ENCODE results near the gene ZNF823.
"Not testable (repeated sequence)": the region's sequence is repeated elsewhere in the genome, so short reads cannot be mapped to it uniquely, and the experiment has no call there.

ZNF823 gene

DNA sequence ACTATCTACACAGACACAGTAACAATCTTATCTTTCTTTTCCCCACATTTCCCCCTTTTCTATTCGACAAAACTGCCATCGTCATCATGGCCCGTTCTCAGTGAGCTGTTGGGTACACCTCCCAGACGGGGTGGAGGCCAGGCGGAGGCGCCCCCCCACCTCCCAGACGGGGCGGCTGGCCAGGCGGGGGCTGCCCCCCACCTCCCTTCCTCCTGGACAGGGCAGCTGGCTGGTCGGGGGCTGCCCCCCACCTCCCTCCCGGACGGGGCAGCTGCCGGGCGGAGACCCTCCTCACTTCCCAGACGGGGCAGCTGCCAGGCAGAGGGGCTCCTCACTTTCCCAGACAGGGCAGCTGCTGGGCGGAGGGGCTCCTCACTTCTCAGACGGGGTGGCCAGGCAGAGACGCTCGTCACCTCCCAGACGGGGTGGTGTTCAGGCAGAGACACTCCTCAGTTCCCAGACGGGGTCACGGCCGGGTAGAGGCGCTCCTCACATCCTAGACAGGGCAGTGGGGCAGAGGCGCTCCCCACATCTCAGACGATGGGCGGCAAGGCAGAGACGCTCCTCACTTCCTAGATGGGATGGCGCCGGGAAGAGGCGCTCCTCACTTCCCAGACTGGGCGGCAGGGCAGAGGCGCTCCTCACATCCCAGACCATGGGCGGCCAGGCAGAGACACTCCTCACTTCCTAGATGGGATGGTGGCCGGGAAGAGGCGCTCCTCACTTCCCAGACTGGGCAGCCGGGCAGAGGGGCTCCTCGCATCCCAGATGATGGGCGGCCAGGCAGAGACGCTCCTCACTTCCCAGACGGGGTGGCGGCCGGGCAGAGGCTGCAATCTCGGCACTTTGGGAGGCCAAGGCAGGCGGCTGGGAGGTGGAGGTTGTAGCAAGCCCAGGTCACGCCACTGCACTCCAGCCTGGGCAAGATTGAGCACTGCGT lies 61.8 kb downstream of the ZNF823 start:
- not testable (repeated sequence) for DNase-seq

DNA sequence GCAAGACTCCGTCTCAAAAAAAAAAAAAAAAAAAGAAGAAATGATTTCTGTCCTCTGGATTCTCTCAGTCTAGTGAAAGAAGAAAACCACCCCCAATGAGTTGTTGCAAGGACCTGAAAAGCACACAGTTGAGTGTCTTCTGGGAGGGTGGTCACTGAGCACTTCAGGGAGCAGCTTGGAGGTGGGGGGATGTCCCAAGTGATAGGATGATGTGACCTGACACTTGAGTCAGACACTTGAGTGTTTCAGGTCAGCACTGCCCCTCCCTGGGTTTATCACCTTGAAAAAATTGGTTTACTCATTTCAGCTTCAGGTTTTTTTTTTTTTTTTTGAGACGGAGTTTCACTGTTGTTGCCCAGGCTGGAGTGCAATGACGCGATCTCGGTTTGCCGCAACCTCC lies 63.2 kb downstream of the ZNF823 start:
- no peak for DNase-seq

DNA sequence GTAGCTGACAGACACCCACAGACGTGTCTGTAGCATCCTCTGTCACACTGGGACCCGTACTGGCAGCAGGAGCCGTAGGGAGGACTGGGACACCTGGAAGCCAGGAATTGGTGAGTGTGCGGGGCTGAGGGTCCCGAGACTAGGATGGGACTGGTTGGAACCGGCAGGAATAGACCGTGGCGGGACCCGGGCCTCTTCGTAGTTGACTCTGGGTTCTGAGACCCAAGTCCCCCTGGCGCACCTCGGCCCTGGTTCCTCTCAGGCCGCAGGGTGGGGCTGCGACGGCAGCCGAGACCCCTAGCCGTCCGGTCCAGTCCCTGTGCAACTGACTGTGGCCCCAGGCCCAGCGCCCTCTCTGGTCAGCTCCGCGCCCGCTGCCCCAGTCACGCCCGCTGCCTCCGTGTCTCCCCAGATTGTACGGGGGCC lies 64.7 kb downstream of the ZNF823 start:
- no peak for DNase-seq

DNA sequence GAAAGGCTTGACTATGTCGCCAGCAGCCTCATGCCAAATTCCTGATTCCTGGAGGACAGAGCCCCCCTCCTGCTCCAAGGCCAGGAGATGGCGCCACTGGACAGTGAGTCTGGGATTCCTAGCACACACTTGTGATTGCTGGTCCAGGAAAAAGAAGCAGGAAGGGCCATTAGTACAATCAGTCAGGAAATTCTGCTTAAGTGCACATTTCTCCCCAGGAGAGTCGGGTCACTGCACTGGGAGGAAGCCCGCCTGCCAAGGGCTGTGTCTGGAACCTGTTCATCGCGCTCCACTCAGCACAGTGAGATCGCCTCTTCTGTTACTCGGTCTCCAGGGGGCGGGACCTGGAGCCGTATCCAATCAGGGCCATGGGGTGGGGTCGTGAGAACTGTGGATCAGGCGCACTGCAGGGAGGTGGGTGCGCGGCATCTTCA lies 65.1 kb downstream of the ZNF823 start:
- peak; percentile 42 for DNase-seq
